GM21423 (cell line): ENCODE data around the gene ZNF622.

Experiments used
- ATAC-seq: cut with Tn5 transposase; IDR thresholded peaks from one replicate; pipeline ENCODE4 v1.9.1; 2021; ENCODE audit warnings: mild to moderate bottlenecking, moderate library complexity; ENCODE audit not compliant: unreplicated experiment

ZNF622 gene

DNA sequence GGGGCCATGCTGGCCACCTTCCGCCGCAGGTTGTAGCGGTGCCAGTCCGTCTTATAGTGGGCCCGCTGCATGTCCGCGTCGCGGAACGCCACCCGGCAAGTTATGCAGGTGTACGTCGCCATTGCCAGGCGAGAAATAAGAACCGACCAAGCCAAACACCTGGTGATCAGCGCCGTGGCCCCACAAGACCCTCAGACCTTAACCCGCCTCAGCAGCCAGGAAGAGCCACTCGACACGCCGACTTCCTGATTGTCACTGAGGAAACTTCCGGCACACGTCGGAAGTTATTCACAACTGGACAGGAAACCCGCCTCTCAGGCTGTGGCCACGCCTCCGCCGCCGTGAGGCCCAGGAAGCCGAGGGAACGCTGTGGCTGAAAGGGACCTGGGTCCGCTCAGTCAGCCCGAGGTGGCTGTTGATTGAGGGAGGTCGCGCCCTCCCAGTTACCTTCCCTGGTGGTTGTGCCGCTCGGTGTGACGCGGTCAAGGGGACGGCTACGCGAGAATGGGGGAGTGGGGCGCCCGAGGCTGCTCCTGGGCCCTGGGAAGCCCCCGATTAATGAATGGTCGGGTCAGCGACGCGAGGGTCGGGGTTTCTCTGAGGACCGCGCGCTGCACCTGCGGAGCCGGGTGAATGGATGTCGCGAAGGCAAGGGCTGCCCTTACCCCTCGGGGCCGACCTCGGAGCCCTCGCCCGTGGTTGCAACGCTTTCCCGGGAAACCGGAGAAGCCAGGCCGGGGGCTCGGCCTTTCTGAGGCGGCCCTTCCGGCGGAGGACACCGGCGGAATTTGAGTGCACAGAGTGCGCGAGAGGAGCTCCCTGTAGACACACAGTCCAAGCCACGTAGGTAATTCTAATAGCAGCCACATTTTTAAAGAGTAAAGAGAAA is at the start of gene ZNF622:
TSS of gene ZNF622 (minus strand) at position 257 of the 889 bp plus-strand sequence. CDS start at position 122, 135 bp downstream.
- ATAC-seq: peak; percentile 83

- no peak for ATAC-seq
Observed at GRCh38 chr5:16510098-16510497, 44.5 kb upstream of the ZNF622 start.

DNA sequence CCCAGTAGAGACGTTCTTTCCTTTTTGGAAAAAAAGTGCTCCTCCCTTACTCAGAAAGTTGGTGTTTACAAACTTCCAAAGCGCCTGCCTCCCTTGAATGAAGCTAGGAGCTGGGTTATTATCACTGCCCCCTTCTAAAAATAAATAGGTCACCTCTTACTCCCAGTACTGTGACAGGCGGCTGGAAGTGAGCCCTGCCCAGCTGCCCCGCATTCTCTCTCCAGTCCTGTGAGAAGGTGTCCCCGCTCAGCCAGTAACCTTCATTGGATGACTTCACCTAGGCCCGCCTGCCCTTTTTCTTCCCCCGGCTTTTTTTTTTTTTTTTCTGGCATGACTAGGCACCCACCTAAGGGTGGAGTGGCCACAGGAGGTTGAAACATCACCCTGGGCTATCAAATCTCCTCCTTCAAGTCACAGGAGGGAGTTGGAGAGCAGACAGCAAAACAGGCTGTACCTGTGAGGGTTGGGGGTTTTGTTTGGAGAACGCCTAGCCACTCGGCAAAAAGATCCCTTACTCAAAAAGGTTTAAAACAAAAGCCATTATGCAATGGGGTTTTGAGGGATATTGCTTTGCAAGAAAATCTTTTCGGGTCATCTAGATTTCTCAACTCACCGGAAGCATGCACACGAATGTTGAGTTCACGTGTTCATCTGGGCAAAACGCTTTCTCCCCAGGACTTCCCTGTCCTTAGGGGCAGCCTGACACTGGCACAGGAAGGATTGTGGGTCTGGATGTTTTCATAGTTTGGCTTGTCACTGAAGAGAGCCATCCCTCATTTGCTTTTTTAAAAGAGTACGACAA is 43.3 kb upstream of the ZNF622 start:
- ATAC-seq: no peak

GRCh38 chr5:16507716-16508115 is 42.1 kb upstream of the ZNF622 start:
- ATAC-seq: no peak

- ATAC-seq: no peak
Observed at GRCh38 chr5:16505904-16506303, 40.3 kb upstream of the ZNF622 start.

DNA sequence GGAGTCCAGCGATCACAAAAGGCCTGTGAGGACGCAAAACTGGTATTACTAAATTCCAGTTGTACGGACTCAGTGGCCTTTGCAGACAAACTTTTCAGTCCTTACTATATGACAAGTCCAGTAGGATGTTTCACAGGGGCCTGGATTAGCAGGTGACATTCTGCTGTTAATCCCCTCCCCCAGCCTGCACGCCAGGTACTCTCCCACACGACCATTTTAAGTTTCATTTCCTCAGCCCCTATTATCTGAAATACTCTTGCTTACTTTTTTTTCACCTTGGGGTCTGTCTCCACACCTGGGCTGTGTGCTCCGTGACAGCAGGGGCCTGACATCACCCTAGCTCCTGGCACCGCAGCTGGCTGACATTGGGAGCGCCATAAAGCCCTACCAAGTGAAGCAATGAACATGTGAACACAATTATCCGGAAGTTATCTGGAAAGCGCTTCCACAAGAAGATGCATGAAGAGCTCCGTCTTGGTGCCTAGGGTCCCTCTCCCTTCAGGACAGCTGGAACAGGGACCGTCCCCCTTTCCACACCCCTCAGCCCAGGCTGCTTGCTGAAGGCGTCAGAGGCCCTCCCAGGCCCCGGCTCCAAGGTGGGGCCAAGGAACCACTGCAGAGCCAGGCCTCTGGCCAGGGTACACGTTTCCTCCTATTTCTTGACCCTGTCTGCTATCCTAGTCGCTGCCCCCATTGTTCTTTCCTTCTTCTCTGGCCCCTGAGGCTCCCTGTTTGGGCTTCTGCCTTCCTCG is 39.7 kb upstream of the ZNF622 start:
- ATAC-seq: no peak

GRCh38 chr5:16504571-16504970 is 39.0 kb upstream of the ZNF622 start:
- no peak for ATAC-seq

DNA sequence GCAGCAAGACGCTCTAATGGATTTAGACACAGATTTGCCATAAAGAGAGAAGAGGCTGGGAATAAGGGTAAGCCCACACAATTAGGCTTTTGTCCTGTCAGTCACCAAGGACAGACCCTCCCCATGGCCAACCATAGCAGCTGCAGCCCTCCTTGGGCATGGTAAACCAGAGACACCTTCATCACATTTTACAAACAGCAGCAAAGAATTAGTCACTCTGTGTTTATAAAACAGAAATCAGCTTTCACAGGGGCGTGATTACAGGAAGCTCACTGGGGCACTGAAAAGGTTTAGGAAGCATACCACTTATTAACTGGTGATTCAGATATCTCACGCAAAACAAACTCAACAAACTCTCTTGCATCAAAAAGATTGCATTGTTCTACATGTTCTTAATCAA is 37.3 kb upstream of the ZNF622 start:
- ATAC-seq: no peak

- ATAC-seq: no peak
Observed at GRCh38 chr5:16500024-16500423, 34.4 kb upstream of the ZNF622 start.

DNA sequence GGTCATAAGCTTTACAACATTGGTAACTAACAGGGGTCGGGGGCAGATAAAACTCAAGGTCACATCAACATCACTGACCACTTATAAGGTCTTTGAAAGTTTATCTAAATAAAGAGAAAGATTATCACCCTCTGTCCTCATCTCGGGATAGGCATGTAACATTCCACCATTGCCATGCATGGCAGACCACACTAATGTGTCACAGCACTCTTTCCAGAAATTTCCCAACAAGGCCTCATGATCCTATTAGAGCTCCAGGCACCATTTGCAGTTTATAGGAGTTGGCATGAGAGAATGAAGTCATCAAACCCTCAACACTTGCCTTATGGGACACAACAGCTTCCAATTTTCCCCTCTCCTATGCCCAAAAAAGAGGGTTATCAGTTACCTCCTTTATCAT is 31.9 kb upstream of the ZNF622 start:
- no peak for ATAC-seq

DNA sequence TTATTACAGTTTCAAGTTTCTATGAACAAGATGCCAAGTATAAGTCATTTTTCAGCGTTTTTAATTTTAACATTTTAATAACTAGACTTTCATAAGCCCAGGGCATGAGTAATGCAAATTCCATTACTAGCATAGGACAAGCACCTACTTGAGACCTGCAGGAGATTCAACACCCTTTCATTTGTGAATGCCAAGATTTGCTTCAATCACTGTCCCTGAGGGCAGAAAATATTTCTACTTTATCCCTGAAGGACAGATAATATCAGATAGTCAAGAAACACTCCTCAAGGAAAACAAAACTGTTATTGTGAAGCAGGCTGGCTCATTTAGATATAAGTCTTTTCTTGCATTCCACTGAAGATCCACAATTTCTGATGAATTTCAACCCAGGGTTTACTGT is 27.7 kb upstream of the ZNF622 start:
- ATAC-seq: no peak

DNA sequence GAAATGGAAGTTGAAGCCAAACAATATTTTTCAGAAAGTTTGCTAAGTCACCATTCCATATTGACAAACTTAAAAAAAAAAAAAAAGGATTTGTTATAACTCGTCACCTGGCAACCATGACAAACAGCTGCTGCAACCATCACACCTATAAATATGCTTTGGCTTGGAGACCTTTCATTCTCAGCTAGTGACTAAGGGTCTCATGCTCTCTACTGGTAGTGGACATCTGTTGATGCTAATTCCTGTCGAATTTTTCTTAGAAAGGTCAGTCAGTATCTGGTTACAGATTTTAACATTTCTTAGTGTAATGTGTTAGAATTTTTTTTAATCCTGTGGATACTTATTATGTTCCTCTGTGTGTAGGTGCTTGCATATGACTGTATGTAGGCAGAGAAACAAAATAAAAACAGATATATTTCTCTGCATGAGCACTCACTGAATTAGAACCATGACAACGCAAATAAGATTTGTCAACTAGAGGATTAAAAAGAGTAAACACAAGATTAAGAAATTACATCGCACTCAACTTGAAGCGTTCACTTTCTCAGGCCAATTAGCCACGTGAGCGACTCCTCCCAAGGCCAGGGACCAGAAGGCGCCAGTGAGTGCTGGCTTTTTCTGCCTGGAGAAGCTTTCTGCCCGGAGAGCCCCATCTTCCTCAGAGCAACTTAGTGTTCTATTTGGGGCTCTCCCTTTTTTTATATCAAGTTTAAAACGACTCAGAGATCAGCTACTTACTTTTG is 27.0 kb upstream of the ZNF622 start:
- ATAC-seq: no peak

DNA sequence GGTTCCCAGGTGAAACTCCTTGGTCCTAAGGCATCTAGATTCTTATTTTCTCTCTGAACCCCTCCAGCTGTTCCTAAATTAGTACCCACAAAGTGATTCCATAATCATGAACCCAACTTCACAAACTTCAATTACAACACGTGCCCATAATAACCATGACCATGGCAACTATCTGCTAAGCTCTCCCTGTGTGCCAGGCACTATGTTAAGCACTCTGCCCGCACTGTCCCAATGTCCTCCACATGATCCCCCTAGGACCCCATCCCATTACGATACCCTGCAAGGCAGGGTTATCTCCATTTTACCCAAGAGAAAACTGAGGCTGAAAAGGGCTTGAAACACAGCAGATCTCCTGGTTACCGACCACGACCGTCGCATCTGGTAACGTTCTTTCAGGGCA is 25.3 kb upstream of the ZNF622 start:
- ATAC-seq: no peak

- ATAC-seq: no peak
Observed at GRCh38 chr5:16489322-16489791, 23.8 kb upstream of the ZNF622 start.

DNA sequence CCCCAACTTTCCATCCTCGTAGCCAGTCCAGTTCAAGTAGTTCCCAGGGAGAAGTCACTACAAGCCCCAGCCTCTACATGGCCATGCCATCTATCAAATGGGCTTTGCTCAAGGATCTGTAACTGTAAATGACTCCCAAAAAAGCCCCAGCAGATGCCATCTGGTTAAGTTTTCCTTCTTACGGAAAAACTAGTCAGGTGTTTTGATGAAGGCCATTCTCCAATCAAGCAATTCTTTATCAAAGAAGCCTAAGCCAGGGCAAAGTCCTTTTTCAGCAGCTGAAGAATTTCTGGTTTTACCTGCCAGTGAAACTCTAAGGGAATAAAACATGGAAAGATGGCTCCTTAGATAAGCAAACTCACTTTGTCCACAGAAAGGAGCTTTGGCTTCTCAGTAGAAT is 21.9 kb upstream of the ZNF622 start:
- no peak for ATAC-seq

- ATAC-seq: no peak
Observed at GRCh38 chr5:16486711-16487111, 21.1 kb upstream of the ZNF622 start.

- ATAC-seq: no peak
Observed at GRCh38 chr5:16485656-16486055, 20.1 kb upstream of the ZNF622 start.

DNA sequence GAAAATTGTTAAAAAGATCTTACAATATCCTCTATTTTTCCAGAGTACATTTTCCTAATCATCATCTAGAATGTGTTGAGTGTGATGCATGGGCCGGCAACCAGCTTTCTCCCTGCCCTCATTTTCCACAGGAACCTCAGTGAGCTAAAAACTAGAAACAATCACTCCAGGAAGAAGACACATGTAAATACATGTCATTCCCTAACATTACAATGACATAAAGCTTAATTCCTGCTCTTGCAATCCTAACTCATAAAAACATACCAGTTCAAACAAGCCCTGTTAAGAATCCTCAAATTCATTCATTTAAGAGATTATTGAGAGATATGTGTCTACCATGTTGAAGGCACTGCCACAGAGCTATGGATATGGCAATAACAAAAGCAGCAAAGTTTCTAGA is 18.5 kb upstream of the ZNF622 start:
- no peak for ATAC-seq

DNA sequence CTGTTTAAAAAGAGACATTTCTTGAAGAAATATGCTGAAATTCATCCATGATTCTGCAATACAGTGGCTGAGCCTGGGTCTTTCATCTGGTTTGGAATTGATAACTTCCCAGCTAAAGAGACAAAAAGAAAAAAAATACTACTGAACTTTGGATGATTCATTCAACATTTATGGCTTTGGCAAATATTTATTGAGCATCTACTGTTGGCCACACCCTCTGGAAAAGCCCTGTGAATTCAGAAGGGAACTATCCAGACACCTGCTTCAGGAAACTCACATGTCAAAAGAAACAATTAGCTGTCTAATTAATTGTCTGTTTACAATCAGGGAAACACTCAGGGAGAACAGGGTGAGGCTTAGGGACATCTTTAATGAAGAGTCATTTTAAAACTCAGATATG is 17.8 kb upstream of the ZNF622 start:
- no peak for ATAC-seq

DNA sequence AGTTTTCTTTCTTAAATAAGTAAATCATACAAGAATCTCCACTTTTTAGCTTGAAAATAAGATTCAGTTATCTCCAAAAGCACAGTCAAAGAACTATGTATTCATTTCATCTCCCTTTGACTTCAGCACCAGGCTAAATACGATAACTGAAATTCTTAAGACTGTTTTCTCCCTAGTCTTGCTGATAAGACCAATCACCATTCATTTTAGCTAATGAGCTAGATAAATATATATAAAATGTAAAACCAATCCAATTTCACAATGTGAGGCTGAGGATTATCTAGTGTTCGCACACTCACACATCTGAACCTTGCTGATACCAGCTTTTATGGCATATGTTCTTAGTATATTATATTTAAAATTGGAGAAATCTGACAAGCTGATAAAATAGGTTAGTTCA is 17.3 kb upstream of the ZNF622 start:
- no peak for ATAC-seq
